Nephron progenitor cell (in vitro differentiated cells): ENCODE measurements around the gene SPACA9.
A peak's percentile ranks its signal among the peaks of the same experiment; 100 is the strongest.

Experiments used
- DNase-seq: peaks from one replicate; pipeline ENCODE4 v3.0.0; 2021
- H3K27ac Mint-ChIP-seq: 2 replicates; pipeline ENCODE4 v1.8.0; 2021; ENCODE audit warnings: mild to moderate bottlenecking, moderate library complexity, mixed read lengths
- H3K27me3 Mint-ChIP-seq: 2 replicates; pipeline ENCODE4 v1.8.0; 2021; ENCODE audit warnings: mild to moderate bottlenecking, low read depth, mixed read lengths; ENCODE audit not compliant: poor library complexity
- H3K36me3 Mint-ChIP-seq: 2 replicates; pipeline ENCODE4 v1.8.0; 2021; ENCODE audit warnings: low read depth, mixed read lengths
- H3K4me1 Mint-ChIP-seq: 2 replicates; pipeline ENCODE4 v1.8.0; 2021; ENCODE audit warnings: mixed read lengths
- H3K4me3 Mint-ChIP-seq: 2 replicates; pipeline ENCODE4 v1.8.0; 2021; ENCODE audit warnings: mild to moderate bottlenecking, moderate library complexity, mixed read lengths
- H3K9me3 Mint-ChIP-seq: 2 replicates; pipeline ENCODE4 v1.8.0; 2021; ENCODE audit warnings: mild to moderate bottlenecking, moderate library complexity, mixed read lengths
- CTCF ChIP-seq: fragments of 200-600 bp; sonication (generic); IDR thresholded peaks from 2 replicates; pipeline ENCODE4 v1.5.0; 2021; ENCODE audit warnings: antibody characterized with exemption

The SPACA9 gene

GRCh38 chr9:132858751-132859150 is 19.9 kb upstream of the SPACA9 start:
- H3K9me3 Mint-ChIP-seq, result no peaks in the 10 kb centered on the region
- DNase-seq, result no peak
- H3K27ac Mint-ChIP-seq, result no peak overlapping the region
- H3K4me1 Mint-ChIP-seq, result peaks cover 52% of the 10 kb centered on the region
- no peak for TF ChIP-seq CTCF
- H3K27me3 Mint-ChIP-seq, result peaks cover 18% of the 10 kb centered on the region
- H3K36me3 Mint-ChIP-seq, result peaks cover 4% of the 10 kb centered on the region
- no peak overlapping the region for H3K4me3 Mint-ChIP-seq

DNA sequence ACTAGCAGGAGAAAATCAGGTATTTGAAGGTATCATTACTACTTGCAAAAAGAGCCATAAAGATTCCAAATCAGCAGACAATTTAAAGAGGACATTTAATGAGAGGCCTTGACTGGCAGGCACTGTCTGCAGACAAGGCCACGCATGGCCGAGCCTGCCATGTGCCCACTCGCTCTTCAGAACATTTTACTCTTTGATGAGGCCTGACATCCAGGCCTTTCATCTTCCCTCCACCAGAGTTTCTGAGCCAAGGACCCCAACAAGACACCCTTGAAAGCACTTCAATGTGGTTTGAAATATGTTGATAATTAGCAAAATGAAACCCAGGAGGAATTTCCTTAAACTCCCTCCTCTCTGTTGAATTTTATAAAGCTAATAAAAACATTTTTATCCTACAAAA is 17.0 kb upstream of the SPACA9 start:
- no peak for DNase-seq
- H3K4me1 Mint-ChIP-seq, result peaks cover 48% of the 10 kb centered on the region
- no peak for TF ChIP-seq CTCF
- peaks cover 4% of the 10 kb centered on the region for H3K36me3 Mint-ChIP-seq
- H3K27ac Mint-ChIP-seq, result peak overlapping the region; percentile 36
- no peaks in the 10 kb centered on the region for H3K9me3 Mint-ChIP-seq
- no peak overlapping the region for H3K4me3 Mint-ChIP-seq
- peaks cover 20% of the 10 kb centered on the region for H3K27me3 Mint-ChIP-seq

DNA sequence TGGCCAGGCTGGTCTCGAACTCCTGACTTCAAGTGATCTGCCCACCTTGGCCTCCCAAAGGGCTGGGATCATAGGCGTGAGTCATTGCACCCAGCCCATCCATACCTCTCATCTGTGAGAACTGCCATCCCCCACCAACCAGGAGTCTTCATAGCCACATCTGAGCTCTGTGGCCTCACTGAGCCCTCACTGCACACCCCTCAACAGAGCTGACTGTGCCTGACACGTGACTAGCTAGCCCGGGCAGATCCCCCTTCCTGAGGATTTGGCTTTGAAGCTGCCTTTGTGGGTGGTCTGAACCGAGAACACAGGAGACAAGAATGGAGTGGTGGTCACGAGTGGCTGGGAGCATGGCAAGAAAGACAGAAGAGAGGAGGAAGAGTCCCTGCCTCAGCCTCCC is 16.2 kb upstream of the SPACA9 start:
- peaks cover 20% of the 10 kb centered on the region for H3K27me3 Mint-ChIP-seq
- H3K4me1 Mint-ChIP-seq, result peaks cover 44% of the 10 kb centered on the region
- DNase-seq, result no peak
- H3K36me3 Mint-ChIP-seq, result peaks cover 4% of the 10 kb centered on the region
- no peaks in the 10 kb centered on the region for H3K9me3 Mint-ChIP-seq
- no peak for TF ChIP-seq CTCF
- H3K4me3 Mint-ChIP-seq, result no peak overlapping the region
- peak overlapping the region; percentile 8 for H3K27ac Mint-ChIP-seq

DNA sequence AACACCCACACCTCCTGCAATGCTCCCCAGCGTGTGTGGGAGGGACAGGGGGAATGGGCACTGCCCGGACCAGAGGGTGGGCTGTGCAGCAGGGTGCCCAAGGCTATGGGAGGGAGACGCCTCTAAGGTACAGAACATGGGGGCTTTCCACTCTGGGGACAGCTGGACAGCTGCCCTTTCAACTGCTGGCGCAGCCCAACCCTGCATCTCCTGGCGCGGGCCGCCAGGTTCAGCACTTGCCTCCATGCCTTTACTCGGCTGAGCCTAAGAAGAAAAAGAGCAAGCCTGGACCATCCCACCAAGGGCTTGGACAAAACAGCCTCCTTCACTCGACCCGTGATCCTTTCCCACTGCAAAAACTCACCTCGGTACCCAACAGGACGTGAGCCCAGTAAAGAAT is 15.6 kb upstream of the SPACA9 start:
- no peak for TF ChIP-seq CTCF
- H3K36me3 Mint-ChIP-seq, result peaks cover 4% of the 10 kb centered on the region
- no peak overlapping the region for H3K4me3 Mint-ChIP-seq
- H3K27me3 Mint-ChIP-seq, result peaks cover 19% of the 10 kb centered on the region
- no peaks in the 10 kb centered on the region for H3K9me3 Mint-ChIP-seq
- H3K4me1 Mint-ChIP-seq, result peaks cover 43% of the 10 kb centered on the region
- DNase-seq, result no peak
- no peak overlapping the region for H3K27ac Mint-ChIP-seq

DNA sequence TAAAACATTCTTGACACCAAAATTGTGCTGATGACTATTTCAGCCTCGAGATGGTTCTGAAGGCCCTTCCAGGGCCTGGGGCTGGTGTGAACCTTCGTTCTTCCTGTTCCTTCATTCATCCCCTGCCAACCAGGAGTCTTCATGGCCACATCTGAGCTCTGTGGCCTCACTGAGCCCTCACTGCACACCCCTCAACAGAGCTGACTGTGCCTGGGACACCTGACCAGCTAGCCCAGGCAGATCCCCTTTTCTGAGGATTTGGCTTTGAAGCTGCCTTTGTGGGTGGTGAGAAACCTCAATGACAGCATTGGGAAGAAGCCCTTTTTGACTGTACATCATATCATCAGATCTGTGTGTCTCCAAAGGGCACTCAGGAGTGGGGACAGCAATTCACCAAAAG is 14.4 kb upstream of the SPACA9 start:
- Mint-ChIP-seq H3K9me3 (no peaks in the 10 kb centered on the region), H3K36me3 (peaks cover 4% of the 10 kb centered on the region), H3K4me1 (peaks cover 33% of the 10 kb centered on the region), H3K27me3 (peaks cover 13% of the 10 kb centered on the region), H3K4me3 (no peak overlapping the region), H3K27ac (no peak overlapping the region)
- no peak for TF ChIP-seq CTCF
- no peak for DNase-seq

DNA sequence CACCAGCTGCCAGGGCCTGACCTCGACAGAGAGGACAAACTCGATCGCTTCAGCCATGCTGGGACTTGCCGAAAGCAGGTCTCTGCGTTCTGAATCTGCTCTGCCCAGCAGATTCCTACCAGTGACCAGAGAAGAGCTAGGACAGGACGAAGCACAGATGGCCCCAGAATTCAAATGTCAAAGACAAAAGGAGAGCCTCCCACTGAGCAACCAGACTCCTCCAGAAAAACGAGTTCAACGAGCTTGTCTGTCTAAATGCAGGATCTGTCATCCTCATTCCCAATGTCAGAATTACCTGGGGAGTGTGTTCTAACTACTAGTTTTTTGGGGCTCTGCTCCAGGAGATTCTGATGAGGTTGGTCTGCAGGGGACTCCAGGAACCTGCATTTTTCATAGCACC is 14.0 kb upstream of the SPACA9 start:
- Mint-ChIP-seq H3K36me3 (peaks cover 4% of the 10 kb centered on the region), H3K27me3 (peaks cover 15% of the 10 kb centered on the region), H3K4me3 (no peak overlapping the region), H3K4me1 (peaks cover 29% of the 10 kb centered on the region), H3K9me3 (no peaks in the 10 kb centered on the region), H3K27ac (no peak overlapping the region)
- no peak for DNase-seq
- TF ChIP-seq CTCF, result no peak
